BJ (cell line): Measurements from ENCODE around the gene DIO3. TPM values are rescaled to one million over a fixed set of nuclear protein-coding genes. Genes with fewer than 3 reads are reported as not detected.

Experiments used
- CTCF ChIA-PET: fragments of 350-600 bp; formaldehyde crosslinking; extraction: SDS; loops from one replicate; lab custom pipeline; 2021; ENCODE audit warnings: antibody characterized with exemption, inconsistent platforms; lab: Yijun Ruan, JAX
- POLR2A ChIA-PET: fragments of 300-600 bp; sonication (Branson Sonifier 250); formaldehyde crosslinking; extraction: SDS; loops from one replicate; lab custom pipeline; 2021; ENCODE audit warnings: antibody characterized with exemption; lab: Charles Lee
- DNase-seq: peaks from one replicate; pipeline ENCODE4 v3.0.0-alpha.2; 2011; ENCODE audit warnings: low read depth
- H3K27me3 ChIP-seq: 2 replicates; pipeline ENCODE4 v1.6.0; 2011; ENCODE audit warnings: low read length; ENCODE audit not compliant: control insufficient read depth, insufficient read depth
- H3K36me3 ChIP-seq: 2 replicates; pipeline ENCODE4 v1.5.1; 2011; ENCODE audit warnings: low read length; ENCODE audit not compliant: control insufficient read depth, insufficient read depth
- H3K4me3 ChIP-seq: 2 replicates; pipeline ENCODE4 v1.5.1; 2011; ENCODE audit warnings: low read depth, mild to moderate bottlenecking, control low read depth, low read length
- polyA plus RNA-seq: library from polyadenylated mRNA; depleted of rRNA; stranded (reverse); fragments of >200 nt; gene quantifications from 2 replicates; pipeline ENCODE4 v1.2.3, GENCODE V29; 2011
- TF ChIP-seq, protein P1 (sequence below): IDR thresholded peaks from 2 replicates; pipeline ENCODE4 v1.5.1; 2011; ENCODE audit warnings: low read depth, mild to moderate bottlenecking, control low read depth, inconsistent platforms, low read length, moderate library complexity; ENCODE audit not compliant: insufficient read depth

Gene DIO3
- polyA plus RNA-seq, 1 experiment = not detected

- POLR2A ChIA-PET = no interaction called here
- no peak overlapping the region for H3K4me3 ChIP-seq
- CTCF ChIA-PET = interaction anchor here (0.6 kb wide), 1 partner anchor 12 kb away, joined by 3 read pairs; no protein-coding TSS in a partner anchor
- peaks cover 3% of the 10 kb centered on the region for H3K27me3 ChIP-seq
- H3K36me3 ChIP-seq = no peaks in the 10 kb centered on the region
- no peak for DNase-seq
- TF ChIP-seq, protein P1, sequence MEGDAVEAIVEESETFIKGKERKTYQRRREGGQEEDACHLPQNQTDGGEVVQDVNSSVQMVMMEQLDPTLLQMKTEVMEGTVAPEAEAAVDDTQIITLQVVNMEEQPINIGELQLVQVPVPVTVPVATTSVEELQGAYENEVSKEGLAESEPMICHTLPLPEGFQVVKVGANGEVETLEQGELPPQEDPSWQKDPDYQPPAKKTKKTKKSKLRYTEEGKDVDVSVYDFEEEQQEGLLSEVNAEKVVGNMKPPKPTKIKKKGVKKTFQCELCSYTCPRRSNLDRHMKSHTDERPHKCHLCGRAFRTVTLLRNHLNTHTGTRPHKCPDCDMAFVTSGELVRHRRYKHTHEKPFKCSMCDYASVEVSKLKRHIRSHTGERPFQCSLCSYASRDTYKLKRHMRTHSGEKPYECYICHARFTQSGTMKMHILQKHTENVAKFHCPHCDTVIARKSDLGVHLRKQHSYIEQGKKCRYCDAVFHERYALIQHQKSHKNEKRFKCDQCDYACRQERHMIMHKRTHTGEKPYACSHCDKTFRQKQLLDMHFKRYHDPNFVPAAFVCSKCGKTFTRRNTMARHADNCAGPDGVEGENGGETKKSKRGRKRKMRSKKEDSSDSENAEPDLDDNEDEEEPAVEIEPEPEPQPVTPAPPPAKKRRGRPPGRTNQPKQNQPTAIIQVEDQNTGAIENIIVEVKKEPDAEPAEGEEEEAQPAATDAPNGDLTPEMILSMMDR = no peak
Observed at GRCh38 chr14:101581806-101582205, 20.5 kb downstream of the DIO3 start.

DNA sequence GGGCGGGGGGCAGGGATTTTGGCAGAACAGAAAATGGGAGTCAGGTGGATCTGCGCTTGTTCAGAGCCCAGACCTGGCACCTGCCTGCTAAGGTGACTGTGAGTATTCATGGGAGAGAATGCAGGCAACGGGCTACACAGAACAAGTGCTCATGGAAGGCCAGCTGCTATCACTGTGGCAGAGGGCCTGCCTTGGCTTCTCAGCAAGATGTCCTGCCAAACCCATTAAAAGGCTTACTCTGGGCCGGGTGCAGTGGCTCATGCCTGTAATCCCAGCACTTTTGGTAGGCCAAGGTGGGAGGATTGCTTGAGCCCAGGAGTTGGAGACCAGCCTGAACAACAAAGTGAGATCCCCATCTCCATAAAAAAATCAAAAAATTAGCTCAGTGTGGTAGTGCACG, 21.0 kb downstream of the DIO3 start:
- Histone ChIP-seq H3K36me3 (no peaks in the 10 kb centered on the region), H3K4me3 (no peak overlapping the region), H3K27me3 (peaks cover 3% of the 10 kb centered on the region)
- TF ChIP-seq, protein P1 = no peak
- ChIA-PET CTCF (no interaction called here), POLR2A (no interaction called here)
- DNase-seq = no peak

GRCh38 chr14:101583006-101583714, 21.9 kb downstream of the DIO3 start:
- Histone ChIP-seq H3K27me3 (peaks cover 3% of the 10 kb centered on the region), H3K4me3 (no peak overlapping the region), H3K36me3 (no peaks in the 10 kb centered on the region)
- ChIA-PET POLR2A (no interaction called here), CTCF (interaction anchor here (1.5 kb wide), 1 partner anchor 15 kb away, joined by 4 read pairs; no protein-coding TSS in a partner anchor)
- TF ChIP-seq, protein P1 = no peak
- DNase-seq = no peak

DNA sequence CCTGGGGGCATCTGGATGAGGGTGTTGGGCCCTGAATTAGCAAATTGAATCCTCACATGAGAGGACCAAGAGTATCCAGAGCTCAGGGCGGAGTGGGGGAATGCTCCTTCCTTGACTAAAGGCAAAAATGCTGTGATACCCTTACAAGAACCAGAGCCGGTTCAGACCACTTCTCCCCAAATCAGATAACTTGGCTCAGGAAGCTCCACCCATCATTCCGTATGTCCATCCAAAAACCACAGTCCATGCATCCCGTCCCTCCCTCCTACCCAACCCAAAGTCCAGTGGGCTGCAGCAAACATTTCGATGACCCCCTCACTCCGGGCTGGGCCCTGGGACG, 22.4 kb downstream of the DIO3 start:
- ChIA-PET POLR2A (interaction anchor here (0.6 kb wide), 1 partner anchor 43 kb away, joined by 11 read pairs; no protein-coding TSS in a partner anchor), CTCF (interaction anchor here (1.5 kb wide), 1 partner anchor 15 kb away, joined by 4 read pairs; no protein-coding TSS in a partner anchor)
- no peak for DNase-seq
- TF ChIP-seq, protein P1 = no peak
- no peak overlapping the region for H3K4me3 ChIP-seq
- H3K27me3 ChIP-seq = peaks cover 3% of the 10 kb centered on the region
- no peaks in the 10 kb centered on the region for H3K36me3 ChIP-seq

- Histone ChIP-seq H3K27me3 (peaks cover 3% of the 10 kb centered on the region), H3K36me3 (no peaks in the 10 kb centered on the region), H3K4me3 (peak overlapping the region; percentile 37)
- ChIA-PET CTCF (interaction anchor here (1.5 to 1.6 kb wide), 2 partner anchors 14 to 1199 kb away, joined by 3 to 4 read pairs; no protein-coding TSS in a partner anchor), POLR2A (interaction anchor here (0.6 kb wide), 1 partner anchor 43 kb away, joined by 11 read pairs; no protein-coding TSS in a partner anchor)
- TF ChIP-seq, protein P1 = 0 out of 2 replicates have a peak, but pooled peaks have one; percentile 4
- DNase-seq = peak; percentile 57
Observed at GRCh38 chr14:101584055-101584859, 23.0 kb downstream of the DIO3 start.
